Right lobe of liver (tissue), 4 donors: ENCODE data around the gene TMEM132D.

Experiments
- POLR2A ChIP-seq: fragments of 450-650 bp; IDR thresholded peaks from one replicate; pipeline ENCODE4 v1.6.1; 2017; ENCODE audit warnings: antibody characterized with exemption, mild to moderate bottlenecking
- TF ChIP-seq, protein P1 (sequence below), 4 donors: fragments of 200-600 bp in 3 of 4; fragments of 450-650 bp in 1 of 4; IDR thresholded peaks; one replicate each; pipeline versions ENCODE4 v1.5.1 to v1.8.0; 2016 to 2022; ENCODE audit warnings: antibody characterized with exemption in 4 of 4, mild to moderate bottlenecking in 2 of 4
- donor health status: DM: no; HTN: no; CAD: no.
- donor health status: DM: no; HTN: no; CAD: no.
- donor health status: DM: no; HTN: yes; CAD: no.

DNA sequence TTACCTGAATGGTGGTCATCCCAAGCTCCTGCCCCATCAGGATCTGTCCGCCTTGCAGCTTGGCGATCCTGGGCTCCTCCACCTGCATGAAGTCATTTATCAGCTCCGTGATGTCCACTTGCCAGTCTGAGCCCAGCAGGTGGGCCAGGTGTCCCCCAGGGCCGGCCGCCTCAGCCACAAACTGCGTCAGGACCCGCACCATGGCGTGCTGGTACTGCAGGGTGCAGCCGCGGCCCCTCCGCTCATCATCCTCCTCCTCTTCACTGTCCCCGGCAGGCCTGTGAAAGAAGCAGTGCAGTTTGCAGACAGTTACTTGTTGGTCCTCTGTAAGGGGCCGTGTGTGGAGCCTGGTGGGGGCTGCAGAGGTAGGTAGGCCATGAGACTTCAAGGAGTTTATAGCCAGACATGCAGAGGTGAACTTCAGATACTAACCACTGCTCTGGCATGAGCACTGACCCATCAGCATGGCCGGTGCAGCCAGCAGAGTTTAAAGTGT is 822.0 kb downstream of the TMEM132D start:
- TF ChIP-seq, protein P1, sequence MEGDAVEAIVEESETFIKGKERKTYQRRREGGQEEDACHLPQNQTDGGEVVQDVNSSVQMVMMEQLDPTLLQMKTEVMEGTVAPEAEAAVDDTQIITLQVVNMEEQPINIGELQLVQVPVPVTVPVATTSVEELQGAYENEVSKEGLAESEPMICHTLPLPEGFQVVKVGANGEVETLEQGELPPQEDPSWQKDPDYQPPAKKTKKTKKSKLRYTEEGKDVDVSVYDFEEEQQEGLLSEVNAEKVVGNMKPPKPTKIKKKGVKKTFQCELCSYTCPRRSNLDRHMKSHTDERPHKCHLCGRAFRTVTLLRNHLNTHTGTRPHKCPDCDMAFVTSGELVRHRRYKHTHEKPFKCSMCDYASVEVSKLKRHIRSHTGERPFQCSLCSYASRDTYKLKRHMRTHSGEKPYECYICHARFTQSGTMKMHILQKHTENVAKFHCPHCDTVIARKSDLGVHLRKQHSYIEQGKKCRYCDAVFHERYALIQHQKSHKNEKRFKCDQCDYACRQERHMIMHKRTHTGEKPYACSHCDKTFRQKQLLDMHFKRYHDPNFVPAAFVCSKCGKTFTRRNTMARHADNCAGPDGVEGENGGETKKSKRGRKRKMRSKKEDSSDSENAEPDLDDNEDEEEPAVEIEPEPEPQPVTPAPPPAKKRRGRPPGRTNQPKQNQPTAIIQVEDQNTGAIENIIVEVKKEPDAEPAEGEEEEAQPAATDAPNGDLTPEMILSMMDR (IDR thresholded peaks at IDR 0.05), result no peak
- no peak for TF ChIP-seq POLR2A
